ENCODE measurements around the gene RPS16. TPM values are rescaled to one million over a fixed set of nuclear protein-coding genes. Genes with fewer than 3 reads are reported as not detected.

Gene RPS16
- polyA plus RNA-seq, 1 donor, result 2,074 TPM

DNA sequence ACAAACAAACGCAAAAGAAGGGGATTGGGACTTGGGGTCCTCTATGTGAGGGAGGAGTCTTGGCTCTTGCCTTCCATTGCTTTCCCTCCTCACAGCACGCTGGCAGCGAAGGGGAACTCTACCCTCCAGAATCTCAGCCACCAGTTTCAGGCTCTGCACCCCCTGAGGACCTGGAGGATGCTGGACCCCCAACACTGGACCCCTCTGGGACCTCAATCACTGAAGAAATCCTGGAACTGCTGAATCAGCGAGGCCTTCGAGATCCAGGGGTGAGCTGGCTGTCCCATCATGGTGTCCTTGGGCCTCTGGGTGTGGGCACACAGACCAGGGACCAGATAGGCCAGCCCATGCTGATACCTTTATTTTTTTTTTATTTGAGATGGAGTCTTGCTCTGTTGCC lies 13.7 kb downstream of the RPS16 start:
- no peak for DNase-seq (ENCODE audit: low read depth)

DNA sequence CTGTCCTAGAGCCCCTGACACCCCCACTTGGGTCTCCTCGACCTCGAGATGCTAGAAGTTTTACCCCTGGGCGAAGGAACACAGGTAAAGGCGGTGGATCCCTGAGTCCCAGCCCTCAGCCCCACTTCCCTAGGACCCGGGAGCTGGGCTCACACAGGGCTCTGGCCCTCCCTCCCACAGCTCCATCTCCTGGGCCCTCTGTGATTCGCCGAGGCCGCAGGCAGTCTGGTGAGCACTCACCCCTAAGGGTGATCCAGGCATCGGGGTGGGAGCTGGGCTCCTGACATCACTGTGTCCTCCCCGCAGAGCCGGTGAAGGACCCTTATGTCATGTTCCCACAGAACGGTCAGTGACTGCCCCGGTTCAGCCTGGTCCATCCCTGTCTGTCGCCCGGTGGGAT lies 15.0 kb downstream of the RPS16 start:
- DNase-seq (ENCODE audit: low read depth), result no peak

DNA sequence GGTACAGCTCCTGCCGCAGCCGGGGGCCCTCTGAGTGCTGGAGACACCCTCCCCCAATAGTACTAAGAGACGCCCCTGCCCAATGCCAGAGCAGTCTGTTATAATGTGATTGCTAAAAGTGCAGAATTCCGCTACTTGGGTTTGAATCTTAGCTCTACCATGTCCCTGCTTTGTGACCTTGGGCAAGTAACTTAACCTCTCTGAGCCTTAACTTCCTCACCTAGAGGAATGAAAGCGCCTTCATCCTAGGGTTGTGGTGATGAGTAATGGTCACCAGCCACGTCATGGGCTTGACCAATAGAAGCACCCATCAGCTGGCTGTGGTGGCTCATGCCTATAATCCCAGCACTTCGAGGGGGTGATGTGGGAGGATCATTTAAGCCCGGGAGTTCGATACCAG lies 16.7 kb downstream of the RPS16 start:
- no peak for DNase-seq (ENCODE audit: low read depth)

- DNase-seq (ENCODE audit: low read depth), result no peak
These were observed 18.1 kb downstream of the RPS16 start for GRCh38 chr19:39417463-39418181.

DNA sequence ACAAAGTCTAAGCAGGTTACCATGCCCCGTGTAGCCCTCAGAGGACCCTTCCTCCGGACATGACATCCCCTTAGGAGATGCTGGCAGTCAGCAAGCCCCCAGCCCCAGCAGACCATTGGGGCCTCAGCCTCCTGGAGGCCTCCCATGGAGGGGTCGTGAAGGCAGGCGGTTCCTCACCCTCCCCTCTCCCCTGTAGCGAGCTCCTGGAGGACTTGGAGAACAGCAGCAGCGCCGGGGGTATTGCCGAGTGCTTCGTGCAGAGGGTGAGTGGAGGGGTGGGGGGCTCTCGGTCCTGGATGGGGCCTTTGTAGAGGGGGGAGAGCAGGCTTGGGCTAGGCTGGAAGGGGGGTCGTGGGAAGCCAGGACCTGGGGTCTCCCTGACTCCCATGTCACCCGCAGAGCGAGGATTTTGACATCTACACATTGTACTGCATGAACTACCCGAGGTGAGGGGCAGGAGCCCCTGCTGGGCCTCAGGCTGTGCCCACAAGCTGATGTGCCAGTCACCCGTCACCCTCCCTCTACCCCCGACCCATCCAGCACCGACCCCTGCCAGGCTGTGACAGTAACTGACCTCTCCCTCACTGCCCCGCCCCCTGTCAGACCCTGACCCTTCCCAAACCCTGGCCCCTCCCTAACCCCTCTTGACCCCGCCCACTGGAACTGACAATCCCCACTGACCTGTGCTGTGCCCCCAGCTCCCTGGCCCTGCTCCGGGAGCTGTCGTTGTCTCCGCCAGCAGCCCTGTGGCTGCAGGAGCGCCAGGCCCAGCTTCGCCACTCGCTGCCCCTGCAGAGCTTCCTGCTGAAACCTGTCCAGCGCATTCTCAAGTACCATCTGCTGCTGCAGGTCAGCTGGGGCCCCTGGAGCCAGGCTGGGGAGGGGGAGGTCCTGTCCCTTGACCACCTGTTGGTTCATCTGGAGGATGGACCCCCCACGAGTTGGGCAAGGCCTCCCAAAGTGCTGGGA lies 19.3 kb downstream of the RPS16 start:
- DNase-seq (ENCODE audit: low read depth), result no peak

DNA sequence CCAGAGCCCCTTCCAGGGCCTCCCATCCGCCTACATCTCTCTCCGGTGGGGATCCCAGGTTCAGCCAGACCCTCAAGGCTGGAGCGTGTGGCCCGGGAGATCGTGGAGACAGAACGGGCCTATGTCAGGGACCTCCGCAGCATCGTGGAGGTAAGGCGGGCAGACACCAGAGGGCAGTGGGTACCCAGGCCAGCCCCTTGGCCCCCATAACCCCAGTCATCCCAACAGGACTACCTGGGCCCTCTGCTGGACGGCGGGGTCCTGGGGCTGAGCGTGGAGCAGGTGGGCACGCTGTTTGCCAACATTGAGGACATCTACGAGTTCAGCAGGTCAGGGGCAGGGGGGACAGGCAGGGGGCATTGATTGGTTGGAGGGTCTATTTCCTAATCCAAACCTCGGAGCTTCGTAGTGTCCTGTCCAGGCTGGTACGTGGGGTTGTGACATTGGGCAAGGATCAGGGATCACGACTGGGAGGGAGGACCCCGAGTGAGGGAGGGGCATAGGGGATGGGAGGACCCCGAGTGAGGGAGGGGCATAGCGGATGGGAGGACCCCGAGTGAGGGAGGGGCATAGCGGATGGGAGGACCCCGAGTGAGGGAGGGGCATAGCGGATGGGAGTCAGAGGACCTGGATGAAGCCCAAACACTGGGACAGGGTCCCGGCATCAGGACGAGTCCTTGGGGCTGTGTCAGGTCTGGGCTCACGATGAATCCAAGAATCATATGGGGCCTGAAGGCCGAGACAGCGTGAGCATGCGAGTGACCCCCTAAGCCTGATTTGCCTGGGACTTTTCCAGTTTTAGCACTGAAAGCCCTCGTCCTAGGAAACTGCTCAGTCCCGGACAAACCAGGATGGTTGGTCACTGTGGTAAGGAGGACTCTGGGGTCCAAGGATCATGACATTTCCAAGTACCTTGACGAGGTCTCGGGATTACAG lies 20.4 kb downstream of the RPS16 start:
- no peak for DNase-seq (ENCODE audit: low read depth)

GRCh38 chr19:39413911-39414608 lies 21.7 kb downstream of the RPS16 start:
- no peak for DNase-seq (ENCODE audit: low read depth)

DNA sequence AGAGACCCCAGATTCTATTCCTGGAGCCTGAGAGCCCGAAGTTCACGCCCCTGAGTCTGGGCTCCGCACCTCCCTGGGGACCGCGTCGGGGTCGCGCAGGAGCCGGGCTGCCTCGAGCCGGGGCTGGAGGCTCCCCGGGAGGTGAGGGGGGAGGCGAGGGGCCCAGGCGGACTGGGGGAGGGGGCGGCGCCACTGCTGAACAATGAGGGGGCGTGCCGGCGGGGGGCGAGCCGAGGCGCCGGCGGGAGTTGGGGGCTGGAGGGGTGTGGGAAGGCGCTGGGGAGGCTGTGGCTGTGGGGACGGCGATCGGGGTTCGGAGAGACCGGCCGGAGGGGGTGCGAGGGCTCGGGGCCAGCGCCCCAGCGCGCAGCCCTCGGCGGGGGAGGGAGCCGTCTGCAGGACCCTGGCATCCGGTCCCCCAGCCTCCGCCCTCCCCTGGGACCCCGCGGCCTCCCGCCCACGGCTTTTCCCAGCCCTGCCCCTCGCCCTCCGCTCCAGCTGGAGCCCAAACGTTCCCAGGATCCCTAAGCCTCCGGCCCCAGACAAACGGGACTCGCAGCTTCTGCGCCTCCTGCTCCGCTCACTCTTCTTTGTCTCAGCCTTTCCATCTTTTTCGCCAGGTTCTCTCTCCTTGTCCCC lies 22.4 kb downstream of the RPS16 start:
- DNase-seq (ENCODE audit: low read depth), result no peak

- DNase-seq (ENCODE audit: low read depth), result no peak
These were observed 22.9 kb downstream of the RPS16 start for GRCh38 chr19:39412867-39413271.

DNA sequence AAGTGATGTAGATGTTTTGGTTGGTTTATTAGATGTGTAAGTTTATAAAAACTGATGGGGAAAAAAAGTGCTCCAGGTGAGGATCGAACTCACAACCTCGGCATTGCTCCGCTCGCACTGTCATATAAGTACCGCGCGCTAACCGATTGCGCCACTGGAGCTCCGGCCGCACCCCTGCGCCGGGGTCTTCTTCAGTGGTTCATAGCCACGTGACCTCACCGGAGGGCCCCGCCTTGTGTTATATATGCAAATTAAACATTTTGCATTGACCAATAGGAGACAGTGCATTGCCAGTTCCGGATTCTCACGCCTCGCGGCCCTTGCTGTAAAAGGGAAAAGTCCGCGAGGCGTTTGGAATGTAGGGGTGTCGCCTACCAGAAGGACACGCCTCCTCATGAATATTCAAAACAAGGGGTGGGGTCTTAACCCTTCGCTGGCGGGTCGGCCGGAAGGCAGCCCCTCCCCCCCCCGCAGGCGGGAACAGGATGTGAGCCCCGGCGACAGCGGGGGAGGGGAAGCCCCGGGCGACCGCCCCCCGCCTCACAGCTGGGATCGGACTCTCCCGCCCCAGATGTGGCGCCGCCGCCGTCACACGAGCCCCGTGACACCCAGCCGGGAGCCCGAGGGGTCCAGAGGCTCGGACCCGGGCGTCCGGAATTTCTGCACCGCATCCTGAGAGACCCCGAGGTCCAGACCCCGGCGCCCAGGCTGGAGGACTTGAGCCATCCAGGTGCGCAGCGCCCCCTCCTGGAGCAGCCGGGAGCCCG lies 23.5 kb downstream of the RPS16 start, which contains the start of gene PLEKHG2:
Gene PLEKHG2 (plus strand): TSS at position 570 of the 767 bp plus-strand sequence. CDS start 1,418 bp downstream, outside the sequence.
- peak; percentile 100 for DNase-seq (ENCODE audit: low read depth)

DNA sequence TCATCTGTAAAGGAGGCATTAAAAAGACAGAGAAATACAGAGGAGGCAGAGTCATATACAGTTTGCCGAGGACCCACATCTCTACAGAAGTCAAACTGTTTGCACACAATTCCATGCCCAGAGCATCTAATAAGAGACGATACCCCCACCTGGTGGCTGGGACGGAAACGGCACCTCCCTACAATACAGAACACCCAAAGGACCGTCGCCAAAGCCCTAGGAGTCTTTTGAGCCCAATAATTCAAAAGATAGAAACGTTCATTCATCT lies 24.0 kb downstream of the RPS16 start:
- peak; percentile 85 for DNase-seq (ENCODE audit: low read depth)

DNA sequence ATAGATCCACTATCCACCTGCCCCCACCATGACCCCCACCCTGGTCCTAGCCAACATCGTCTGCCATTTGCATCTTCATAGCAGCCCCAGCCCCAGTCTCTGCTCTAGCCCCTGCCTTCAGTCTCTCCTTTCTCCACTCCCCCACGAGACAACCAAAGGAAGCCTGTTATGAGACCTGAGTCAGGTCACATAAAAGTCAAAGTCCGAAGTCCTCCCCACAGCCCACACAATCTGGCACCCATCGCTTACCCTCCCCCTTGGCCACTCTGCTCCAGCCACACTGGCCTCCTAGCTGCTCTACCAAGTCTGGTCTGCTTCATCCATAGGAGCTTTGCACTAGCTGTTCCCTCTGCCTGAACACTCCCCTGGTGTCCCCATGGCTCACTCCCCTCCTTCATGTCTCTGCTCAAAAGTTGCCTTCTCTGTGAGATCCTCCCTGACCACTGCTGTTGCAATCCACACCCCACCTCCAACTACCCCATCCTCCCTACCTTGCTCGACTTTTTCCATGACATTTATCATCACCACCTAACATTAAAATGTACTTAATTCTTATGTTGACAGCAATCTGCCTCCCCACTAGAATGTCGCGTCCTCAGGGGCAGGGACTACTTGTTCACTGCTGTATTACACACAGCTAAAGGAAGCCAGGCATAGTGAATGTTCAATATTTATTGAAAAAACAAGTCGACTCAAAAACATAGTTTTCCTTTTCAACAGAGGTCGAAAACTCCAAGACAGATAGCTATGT lies 24.5 kb downstream of the RPS16 start:
- DNase-seq (ENCODE audit: low read depth), result no peak

- no peak for DNase-seq (ENCODE audit: low read depth)
These were observed 25.0 kb downstream of the RPS16 start for GRCh38 chr19:39410831-39411080.

DNA sequence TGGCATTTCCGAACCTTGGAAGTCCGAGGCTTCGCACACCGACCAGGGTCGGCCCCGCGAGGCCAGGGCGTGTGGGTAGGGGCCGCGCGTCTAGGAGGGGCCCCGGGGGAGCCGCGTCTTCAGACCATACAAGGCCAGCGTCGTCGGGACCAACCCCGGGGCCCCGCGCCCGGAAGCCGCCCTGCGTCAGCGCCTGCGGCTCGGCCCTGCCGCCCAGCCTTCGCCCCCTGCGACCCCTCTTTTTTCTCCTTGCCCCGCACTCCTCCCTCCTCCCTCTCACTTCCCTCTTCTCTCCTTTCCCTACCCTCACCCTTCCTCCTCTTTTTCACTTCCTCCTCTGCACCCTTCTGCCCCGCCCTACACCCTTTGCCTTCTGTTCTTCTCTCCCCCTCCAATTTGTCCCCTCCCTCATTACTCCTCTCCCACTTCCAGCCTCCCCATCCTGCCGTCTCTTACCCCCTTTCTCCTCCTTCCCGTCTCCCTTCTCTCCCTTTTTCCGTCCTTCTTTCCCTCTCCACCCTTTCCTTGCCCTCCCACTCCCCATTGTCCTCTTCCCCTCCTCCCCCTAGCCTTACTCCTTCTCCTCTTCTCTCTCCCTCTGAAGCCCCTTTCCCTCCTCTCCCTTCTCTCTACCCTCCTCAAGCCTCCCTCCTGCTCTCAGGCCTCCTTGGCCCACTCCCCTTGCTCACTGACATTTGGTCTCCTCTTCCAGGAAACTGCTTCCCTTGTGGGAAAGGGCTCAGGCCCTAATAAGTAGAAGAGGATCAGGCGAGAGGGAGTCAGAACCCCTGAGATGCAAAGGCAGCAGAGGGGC lies 25.5 kb downstream of the RPS16 start:
- no peak for DNase-seq (ENCODE audit: low read depth)

DNA sequence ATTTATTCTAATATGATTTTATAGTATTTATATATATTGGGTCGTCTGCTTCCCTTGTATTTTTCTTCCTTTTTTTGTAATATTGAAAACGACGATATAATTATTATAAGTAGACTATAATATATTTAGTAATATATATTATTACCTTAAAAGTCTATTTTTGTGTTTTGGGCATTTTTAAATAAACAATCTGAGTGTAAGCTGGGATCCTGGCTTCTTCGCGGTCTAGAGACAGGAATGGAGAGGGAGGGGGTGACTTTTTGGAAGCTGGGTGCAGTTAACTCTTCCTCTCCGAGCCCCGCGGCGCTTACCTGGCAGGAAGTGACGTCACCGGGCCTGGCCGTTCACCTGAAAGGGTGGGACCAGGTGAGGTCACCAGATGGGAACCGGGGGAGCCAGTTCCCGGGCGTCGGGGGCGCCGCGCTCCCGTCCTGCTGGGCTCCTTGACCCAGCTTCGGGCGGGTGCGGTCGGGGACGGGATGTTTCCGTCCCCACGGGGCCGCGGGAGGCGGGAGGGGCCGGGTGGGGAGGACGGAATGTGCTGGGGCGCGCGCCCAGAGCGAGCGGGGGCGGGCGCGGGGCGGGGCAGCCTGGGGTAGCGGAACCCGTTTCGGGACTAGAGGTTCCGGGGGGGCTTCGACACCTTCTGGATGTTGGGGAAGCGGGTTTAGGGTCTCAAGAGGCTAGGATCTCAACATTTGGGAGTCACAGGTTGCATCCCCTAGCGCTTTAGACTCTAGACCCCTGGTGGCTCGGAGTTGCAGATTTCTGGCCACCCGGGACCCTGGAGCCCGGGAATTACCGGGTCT lies 26.3 kb downstream of the RPS16 start:
- no peak for DNase-seq (ENCODE audit: low read depth)

GRCh38 chr19:39408392-39409207 lies 27.1 kb downstream of the RPS16 start:
- no peak for DNase-seq (ENCODE audit: low read depth)

Data from forelimb muscle (tissue), 1 donor.